Measurements from ENCODE around the gene PPARD. TPM values are rescaled to one million over a fixed set of nuclear protein-coding genes. Genes with fewer than 3 reads are reported as not detected.

Gene PPARD
- total RNA-seq, 2 donors from 2014 or later = 11.0 to 14.8 TPM

DNA sequence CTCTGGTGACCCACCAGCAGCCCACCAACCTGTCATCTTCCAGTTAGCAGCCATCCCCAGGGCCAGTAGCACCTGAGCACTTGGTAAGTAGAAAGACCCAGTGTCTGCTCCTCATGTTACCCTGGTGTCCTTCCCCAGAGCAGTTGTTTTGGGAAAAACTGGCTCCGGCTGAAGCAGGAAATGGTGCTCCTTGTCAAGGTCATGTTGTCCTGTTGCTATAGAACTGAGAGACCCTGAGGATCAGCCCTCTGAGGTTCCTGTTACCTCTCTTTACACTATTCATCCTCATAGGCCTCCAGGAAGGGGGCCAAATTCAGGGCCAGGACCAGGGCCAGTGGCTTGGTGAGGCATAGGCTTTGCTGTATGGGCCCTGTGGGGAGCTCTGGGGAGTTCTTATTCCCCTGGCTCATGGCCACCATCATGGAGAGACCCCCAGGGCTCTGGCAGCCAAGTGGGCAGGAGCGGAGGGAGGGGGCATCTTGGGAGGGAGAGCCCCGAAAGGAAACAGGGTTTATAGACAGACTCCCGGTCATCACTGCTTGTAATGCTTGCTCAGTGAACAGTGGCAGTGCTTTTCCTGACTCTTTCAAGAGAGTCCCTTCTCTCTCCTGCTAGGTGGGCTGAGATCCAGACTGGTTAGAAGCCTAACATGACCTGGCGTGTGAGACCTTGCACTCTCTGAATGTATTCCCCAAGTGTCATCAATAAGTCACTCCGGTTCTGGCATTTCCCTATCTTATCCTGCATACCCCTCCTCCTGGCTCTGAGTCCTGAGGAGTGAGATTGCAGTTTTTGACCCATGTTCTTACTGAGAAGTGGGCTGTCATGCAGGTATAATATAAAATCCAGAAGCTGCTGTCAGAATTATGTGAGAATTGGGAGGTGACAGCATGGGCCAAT, 50.7 kb downstream of the PPARD start:
- no peak overlapping the region for H3K27ac ChIP-seq
- no peaks in the 10 kb centered on the region for H3K27me3 ChIP-seq
- H3K4me1 ChIP-seq = peaks cover 0 to 26% of the 10 kb centered on the region in 2 donors
- TF ChIP-seq, protein P1, sequence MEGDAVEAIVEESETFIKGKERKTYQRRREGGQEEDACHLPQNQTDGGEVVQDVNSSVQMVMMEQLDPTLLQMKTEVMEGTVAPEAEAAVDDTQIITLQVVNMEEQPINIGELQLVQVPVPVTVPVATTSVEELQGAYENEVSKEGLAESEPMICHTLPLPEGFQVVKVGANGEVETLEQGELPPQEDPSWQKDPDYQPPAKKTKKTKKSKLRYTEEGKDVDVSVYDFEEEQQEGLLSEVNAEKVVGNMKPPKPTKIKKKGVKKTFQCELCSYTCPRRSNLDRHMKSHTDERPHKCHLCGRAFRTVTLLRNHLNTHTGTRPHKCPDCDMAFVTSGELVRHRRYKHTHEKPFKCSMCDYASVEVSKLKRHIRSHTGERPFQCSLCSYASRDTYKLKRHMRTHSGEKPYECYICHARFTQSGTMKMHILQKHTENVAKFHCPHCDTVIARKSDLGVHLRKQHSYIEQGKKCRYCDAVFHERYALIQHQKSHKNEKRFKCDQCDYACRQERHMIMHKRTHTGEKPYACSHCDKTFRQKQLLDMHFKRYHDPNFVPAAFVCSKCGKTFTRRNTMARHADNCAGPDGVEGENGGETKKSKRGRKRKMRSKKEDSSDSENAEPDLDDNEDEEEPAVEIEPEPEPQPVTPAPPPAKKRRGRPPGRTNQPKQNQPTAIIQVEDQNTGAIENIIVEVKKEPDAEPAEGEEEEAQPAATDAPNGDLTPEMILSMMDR (IDR thresholded peaks at IDR 0.05) = no peak
- H3K4me3 ChIP-seq = no peak overlapping the region
- H3K36me3 ChIP-seq = no peaks in the 10 kb centered on the region
- DNase-seq (ENCODE audit: low spot score) = no peak
- no peaks in the 10 kb centered on the region for H3K9me3 ChIP-seq

- no peak overlapping the region for H3K27ac ChIP-seq
- DNase-seq (ENCODE audit: low spot score) = no peak
- no peaks in the 10 kb centered on the region for H3K36me3 ChIP-seq
- peaks cover 0 to 24% of the 10 kb centered on the region in 2 donors for H3K4me1 ChIP-seq
- H3K9me3 ChIP-seq = no peaks in the 10 kb centered on the region
- TF ChIP-seq, protein P1 (IDR thresholded peaks at IDR 0.05) = no peak
- H3K27me3 ChIP-seq = no peaks in the 10 kb centered on the region
- H3K4me3 ChIP-seq = no peak overlapping the region
These were observed 54.6 kb downstream of the PPARD start for GRCh38 chr6:35396991-35397390.

DNA sequence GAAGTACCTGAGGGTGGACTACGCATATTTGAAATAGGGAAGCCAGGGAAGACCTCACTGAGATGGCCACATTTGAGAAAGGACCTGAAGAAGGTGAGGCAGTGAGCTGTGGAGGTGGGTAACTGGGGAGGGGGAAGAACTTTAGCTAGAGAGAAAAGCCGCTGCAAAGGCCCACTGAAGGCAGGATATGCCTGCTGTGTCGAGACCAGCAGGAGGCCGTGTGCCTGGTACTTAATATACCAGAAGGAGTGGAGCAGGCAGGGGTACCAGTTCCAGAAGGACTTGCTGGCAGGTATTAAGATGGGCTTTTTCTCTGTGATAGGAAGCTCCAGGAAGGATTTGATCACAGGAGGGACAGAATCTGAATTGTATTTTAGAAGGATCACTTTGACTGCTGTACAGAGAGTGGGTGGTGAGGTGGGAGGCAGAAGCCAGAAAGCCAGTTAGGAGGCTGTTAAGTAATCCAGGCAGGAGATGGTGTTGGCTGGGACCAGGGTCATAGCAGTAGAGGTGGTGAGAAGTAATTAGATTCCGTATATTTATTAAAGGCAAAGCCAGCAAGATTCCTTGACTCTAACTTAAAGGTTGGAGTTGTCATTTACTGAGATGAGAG, 55.6 kb downstream of the PPARD start:
- Histone ChIP-seq H3K9me3 (no peaks in the 10 kb centered on the region), H3K36me3 (no peaks in the 10 kb centered on the region), H3K27me3 (no peaks in the 10 kb centered on the region), H3K4me3 (no peak overlapping the region), H3K27ac (no peak overlapping the region), H3K4me1 (peaks cover 0 to 14% of the 10 kb centered on the region in 2 donors)
- no peak for DNase-seq (ENCODE audit: low spot score)
- TF ChIP-seq, protein P1 (IDR thresholded peaks at IDR 0.05) = no peak

- Histone ChIP-seq H3K27me3 (no peaks in the 10 kb centered on the region), H3K9me3 (no peaks in the 10 kb centered on the region), H3K27ac (no peak overlapping the region), H3K4me1 (peaks cover 0 to 8% of the 10 kb centered on the region in 2 donors), H3K36me3 (no peaks in the 10 kb centered on the region), H3K4me3 (no peak overlapping the region)
- TF ChIP-seq, protein P1 (IDR thresholded peaks at IDR 0.05) = no peak
- DNase-seq (ENCODE audit: low spot score) = no peak
These were observed 56.2 kb downstream of the PPARD start for GRCh38 chr6:35398526-35398925.

GRCh38 chr6:35400111-35400510, 57.8 kb downstream of the PPARD start:
- peaks cover 0 to 7% of the 10 kb centered on the region in 2 donors for H3K4me1 ChIP-seq
- H3K27ac ChIP-seq = no peak overlapping the region
- TF ChIP-seq, protein P1 (IDR thresholded peaks at IDR 0.05) = no peak
- no peak for DNase-seq (ENCODE audit: low spot score)
- no peaks in the 10 kb centered on the region for H3K27me3 ChIP-seq
- no peak overlapping the region for H3K4me3 ChIP-seq
- H3K9me3 ChIP-seq = no peaks in the 10 kb centered on the region
- H3K36me3 ChIP-seq = no peaks in the 10 kb centered on the region
